ENCODE measurements around the gene CDHR1. TPM values are rescaled to one million over a fixed set of nuclear protein-coding genes. Genes with fewer than 3 reads are reported as not detected.

CDHR1 gene
- total RNA-seq, 1 experiment from 2014 or later: 6.6 TPM

GRCh38 chr10:84241185-84241790 lies 47.0 kb downstream of the CDHR1 start, which contains the start of gene LRIT1:
Gene LRIT1 (minus strand): TSS chr10:84241546. CDS start chr10:84241439, 107 bp downstream.
- Histone ChIP-seq H4K8ac (replicated peaks; ENCODE audit: insufficient read length, low read depth, low read length) (no peak within 1 kb of the TSS), H3K9ac (ENCODE audit: extremely low read depth, insufficient read length, low read length) (no peak within 1 kb of the TSS), H4K91ac (ENCODE audit: insufficient read length, low read depth, low read length) (no peak within 1 kb of the TSS), H3K4ac (ENCODE audit: low read depth, low read length) (no peak within 1 kb of the TSS), H3K9me3 (ENCODE audit: control insufficient read depth, low read depth, low read length) (no peaks in the 10 kb centered on the region), H2BK120ac (ENCODE audit: low read depth, low read length, poor library complexity, severe bottlenecking) (no peak within 1 kb of the TSS), H3K4me1 (ENCODE audit: insufficient read depth, low read length) (no peaks in the 10 kb centered on the region), H3T11ph (ENCODE audit: low read length) (no peak within 1 kb of the TSS), H2BK20ac (ENCODE audit: low read depth, low read length, poor library complexity, severe bottlenecking) (no peak within 1 kb of the TSS), H2BK15ac (ENCODE audit: low read depth, low read length) (no peak within 1 kb of the TSS), H4K5ac (ENCODE audit: insufficient read length, low read depth, low read length) (no peak within 1 kb of the TSS), H3K14ac (ENCODE audit: insufficient read depth, low read length) (no peak within 1 kb of the TSS; the same call in 1 of the 2 replicates), H3K18ac (ENCODE audit: insufficient read length, low read depth, low read length) (no peak within 1 kb of the TSS), H2BK12ac (ENCODE audit: insufficient read length, low read depth, low read length) (no peak within 1 kb of the TSS), H3K23ac (ENCODE audit: insufficient read length, low read depth, low read length) (no peak within 1 kb of the TSS), H2AFZ (ENCODE audit: low read length) (no peak within 1 kb of the TSS), H2BK5ac (ENCODE audit: insufficient read length, low read length) (no peak within 1 kb of the TSS), H3K27me3 (ENCODE audit: insufficient read depth, low read length) (peaks cover 3% of the 10 kb centered on the region; the same call in 1 of the 2 replicates), H3K79me1 (ENCODE audit: insufficient read depth, low read depth, low read length, poor library complexity, severe bottlenecking) (no peaks in the 10 kb centered on the region), H2AK5ac (ENCODE audit: insufficient read length, low read length) (no peak within 1 kb of the TSS), H4K20me1 (ENCODE audit: control insufficient read depth, insufficient read depth, insufficient read length) (no peaks in the 10 kb centered on the region), H3K79me2 (ENCODE audit: insufficient read depth, low read length) (no peaks in the 10 kb centered on the region), H3K23me2 (ENCODE audit: insufficient read length, low read depth, low read length, poor library complexity, severe bottlenecking) (no peaks in the 10 kb centered on the region), H3K4me2 (ENCODE audit: insufficient read depth, insufficient read length, low read length) (no peak within 1 kb of the TSS), H3K56ac (ENCODE audit: insufficient read length, low read depth, low read length) (no peak within 1 kb of the TSS), H3K27ac (ENCODE audit: insufficient read length, low read depth, low read length) (no peak within 1 kb of the TSS)
- WGBS (ENCODE audit: extremely low coverage, insufficient read length, low lambda C conversion rate): no CpG with 5 or more reads among the region's 13 CpGs
- Mint-ChIP-seq H3K27ac (no peak within 1 kb of the TSS; a peak in 1 of 7 replicates), H3K9me3 (no peaks in the 10 kb centered on the region; a peak in 1 of 5 replicates), H3K4me1 (peaks cover 4 to 8% of the 10 kb centered on the region in 2 experiments), H3K36me3 (ENCODE audit: insufficient read depth in 1 of 3, low read depth in 3 of 3) (no peaks in the 10 kb centered on the region), H3K4me3 (no peak within 1 kb of the TSS), H3K27me3 (ENCODE audit: low read depth) (peaks cover 42% of the 10 kb centered on the region)
- no peak for DNase-seq
- TF ChIP-seq CTCF (conservative IDR thresholded peaks at IDR 0.05): no peak

Data from H9 (cell line).